GM19035 (cell line): ENCODE results near the gene NBEAL1.
"Not testable (repeated sequence)": the region's sequence is repeated elsewhere in the genome, so short reads cannot be mapped to it uniquely, and the experiment has no call there.

Experiments used
- ATAC-seq: cut with Tn5 transposase; IDR thresholded peaks from one replicate; pipeline ENCODE4 v1.9.1; 2021; ENCODE audit not compliant: unreplicated experiment

Gene NBEAL1

GRCh38 chr2:203201426-203201825 lies 186.8 kb downstream of the NBEAL1 start:
- ATAC-seq: no peak

- no peak for ATAC-seq
Measured at GRCh38 chr2:203209538-203209937, 194.9 kb downstream of the NBEAL1 start.

GRCh38 chr2:203225423-203226039 lies 210.9 kb downstream of the NBEAL1 start:
- ATAC-seq: peak; percentile 71

GRCh38 chr2:203229674-203230073 lies 215.0 kb downstream of the NBEAL1 start:
- not testable (repeated sequence) for ATAC-seq

GRCh38 chr2:203237346-203238238 lies 222.9 kb downstream of the NBEAL1 start:
- no peak for ATAC-seq

GRCh38 chr2:203238292-203238703 lies 223.6 kb downstream of the NBEAL1 start:
- peak; percentile 0 for ATAC-seq

GRCh38 chr2:203238704-203239526 lies 224.2 kb downstream of the NBEAL1 start, which contains the start of gene CYP20A1:
Gene CYP20A1 (plus strand): TSS chr2:203239018. CDS start chr2:203239063, 45 bp downstream.
- peak; percentile 88 for ATAC-seq

- ATAC-seq: no peak
Measured at GRCh38 chr2:203240491-203240890, 225.8 kb downstream of the NBEAL1 start.

- ATAC-seq: no peak
Measured at GRCh38 chr2:203242518-203242917, 227.8 kb downstream of the NBEAL1 start.

- no peak for ATAC-seq
Measured at GRCh38 chr2:203246646-203247045, 232.0 kb downstream of the NBEAL1 start.

- no peak for ATAC-seq
Measured at GRCh38 chr2:203252818-203253217, 238.1 kb downstream of the NBEAL1 start.

GRCh38 chr2:203253422-203254095 lies 238.9 kb downstream of the NBEAL1 start:
- not testable (repeated sequence) for ATAC-seq

GRCh38 chr2:203261326-203262159 lies 246.9 kb downstream of the NBEAL1 start:
- no peak for ATAC-seq
